H1 (cell line): Measurements from ENCODE around the gene SELENOS. TPM values are rescaled to one million over a fixed set of nuclear protein-coding genes. Genes with fewer than 3 reads are reported as not detected.
A peak's percentile ranks its signal among the peaks of the same experiment; 100 is the strongest.

Experiments
- CTCF ChIP-seq, 3 experiments: IDR thresholded peaks; 1 replicate in 2 of 3; 2 replicates in 1 of 3; pipeline versions ENCODE4 v1.5.1 to v1.6.1; 2011; ENCODE audit warnings: low read length in 3 of 3, mild to moderate bottlenecking in 3 of 3, inconsistent platforms in 2 of 3, low read depth in 1 of 3, moderate library complexity in 1 of 3; ENCODE audit not compliant: insufficient read depth in 1 of 3; ENCODE audit errors: control extremely low read depth in 1 of 3
- KDM1A ChIP-seq: fragments of 200-600, 300-600 bp; sonication (generic); IDR thresholded peaks from 2 replicates; pipeline ENCODE4 v1.7.1; 2016; ENCODE audit warnings: mild to moderate bottlenecking, low read length, borderline replicate concordance
- POU5F1 ChIP-seq: IDR thresholded peaks from 2 replicates; pipeline ENCODE4 v1.6.1; 2011; ENCODE audit warnings: low read depth, mild to moderate bottlenecking, low read length, moderate library complexity
- RAD21 ChIP-seq, 2 experiments: IDR thresholded peaks in 1 of 2; conservative IDR thresholded peaks in 1 of 2; 2 replicates each; pipeline ENCODE4 v1.6.1; 2011; ENCODE audit warnings: low read depth in 2 of 2, low read length in 2 of 2, improper control_type of control experiment in 1 of 2, inconsistent platforms in 1 of 2, mild to moderate bottlenecking in 1 of 2, moderate library complexity in 1 of 2
- polyA plus RNA-seq, 7 experiments: library from polyadenylated mRNA; depleted of rRNA in 3 of 7; stranded (reverse) in 5 of 7; unstranded in 2 of 7; fragments of >200 nt in 5 of 7; fragments of 200-250 nt in 2 of 7; gene quantifications; 1 replicate in 5 of 7; 2 replicates in 1 of 7; 4 replicates in 1 of 7; pipeline versions ENCODE4 v1.2.1 to v1.2.3, GENCODE V29; 2011 to 2013; ENCODE audit warnings: missing spikeins in 2 of 7, mixed read lengths in 2 of 7
- total RNA-seq: library from RNA; stranded (reverse); fragmentation: NEBNext Ultra II Directional; extraction: Animal tissue kit (Norgen Biotek cat#: 25700); gene quantifications from 2 replicates; pipeline ENCODE4 v1.2.1, GENCODE V29; 2021

The SELENOS gene
- total and polyA plus RNA-seq, 2 of the 8 experiments (the other 6 are each of a cell fraction or from before 2014, with no cell fraction given), result 45.1 to 46.0 TPM

DNA sequence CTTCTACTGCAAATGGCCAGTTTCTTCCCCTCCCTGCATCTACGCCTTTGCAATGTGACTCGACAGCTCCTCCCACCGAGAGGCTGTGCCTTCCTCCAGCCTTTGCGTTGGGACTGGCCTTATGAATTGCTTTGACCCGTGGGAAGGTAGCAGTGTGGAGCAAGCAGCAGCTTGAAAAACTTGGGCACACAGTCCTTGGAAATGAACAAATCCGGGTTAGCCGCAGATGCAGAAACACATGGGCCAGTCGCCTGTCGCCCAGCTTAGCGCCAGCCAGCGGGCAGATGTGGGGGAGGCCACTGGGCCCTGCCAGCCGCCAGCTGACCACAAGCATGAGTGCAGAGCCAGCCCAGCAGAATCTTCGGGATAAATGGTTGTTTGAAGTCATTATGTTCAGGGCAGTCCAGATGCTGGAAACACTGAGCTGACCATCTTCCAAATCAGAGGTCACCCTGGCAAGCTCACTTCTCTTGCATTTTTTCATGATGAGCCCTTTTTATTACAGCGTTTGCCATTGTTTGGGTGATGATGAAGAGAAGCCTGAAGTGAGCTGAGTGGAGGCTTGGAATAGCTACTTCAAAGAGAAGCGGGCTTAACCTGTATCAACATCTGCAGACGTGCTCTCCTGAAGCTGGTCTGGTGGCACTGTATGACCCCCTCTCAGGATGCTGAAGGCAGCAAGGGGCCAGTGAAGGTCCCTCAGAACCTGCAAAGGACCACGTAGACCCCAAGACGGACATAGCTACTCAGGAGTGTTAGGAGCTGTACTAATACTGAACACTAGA, 9.8 kb downstream of the SELENOS start (continued):
- TF ChIP-seq POU5F1, result no peak
- TF ChIP-seq CTCF (IDR thresholded peaks at IDR 0.05; ENCODE audit: control extremely low read depth in 1 of 3, insufficient read depth in 1 of 3, low read depth in 1 of 3, low read length in 3 of 3), result peak in 1 of 3 experiments; percentile 10; a peak in 1 of 4 replicates
- TF ChIP-seq RAD21 (IDR thresholded peaks at IDR 0.05 in 1 of 2, conservative IDR thresholded peaks at IDR 0.05 in 1 of 2; ENCODE audit: low read depth in 2 of 2, low read length in 2 of 2), result peak in 1 of 2 experiments; percentile 19; a peak in 1 of 4 replicates
- no peak for TF ChIP-seq KDM1A
- TF ChIP-seq, all 59 proteins: peak for 2
